Suprapubic skin (tissue), 4 donors: ENCODE measurements around the gene PRKN. TPM values are rescaled to one million over a fixed set of nuclear protein-coding genes. Genes with fewer than 3 reads are reported as not detected.

Experiments
- DNase-seq, 2 donors: peaks; one replicate each; pipeline ENCODE4 v3.0.0-alpha.2; 2019; ENCODE audit warnings: low spot score in 2 of 2
- H3K27ac ChIP-seq: fragments of 200-600 bp; sonication (generic); one replicate; pipeline ENCODE4 v1.5.1; 2019
- H3K27me3 ChIP-seq: fragments of 200-600 bp; sonication (generic); one replicate; pipeline ENCODE4 v1.5.1; 2019
- H3K36me3 ChIP-seq: fragments of 200-600 bp; sonication (generic); one replicate; pipeline ENCODE4 v1.5.1; 2019
- H3K4me1 ChIP-seq: fragments of 200-600 bp; sonication (generic); one replicate; pipeline ENCODE4 v1.5.1; 2019
- H3K4me3 ChIP-seq: fragments of 200-600 bp; sonication (generic); one replicate; pipeline ENCODE4 v1.5.1; 2019; ENCODE audit warnings: mild to moderate bottlenecking
- H3K9me3 ChIP-seq: fragments of 200-600 bp; sonication (generic); one replicate; pipeline ENCODE4 v1.5.1; 2019
- CTCF ChIP-seq, 2 donors: fragments of 200-600 bp in 1 of 2; fragments of 450-650 bp in 1 of 2; sonication (generic) in 1 of 2; IDR thresholded peaks; one replicate each; pipeline ENCODE4 v1.5.1; 2016 to 2019; ENCODE audit warnings: antibody characterized with exemption in 2 of 2, mild to moderate bottlenecking in 1 of 2, moderate library complexity in 1 of 2
- EP300 ChIP-seq: sonication (generic); formaldehyde crosslinking; IDR thresholded peaks from one replicate; pipeline ENCODE4 v1.6.1; 2017; ENCODE audit warnings: antibody characterized with exemption
- POLR2A ChIP-seq, 2 donors: fragments of 450-650 bp; IDR thresholded peaks; one replicate each; pipeline ENCODE4 v1.6.1; 2017; ENCODE audit warnings: antibody characterized with exemption in 2 of 2, mild to moderate bottlenecking in 2 of 2, moderate library complexity in 2 of 2
- POLR2AphosphoS5 ChIP-seq, 3 donors: sonication (generic); formaldehyde crosslinking; IDR thresholded peaks; one replicate each; pipeline ENCODE4 v1.6.1; 2017; ENCODE audit warnings: antibody characterized with exemption in 3 of 3
- WGBS: methylation state at CpG from one replicate; pipeline ENCODE4 v1.1.5; 2018; 5-methylcytosine and 5-hydroxymethylcytosine counted together
- total RNA-seq, 4 donors: library from RNA; depleted of rRNA; stranded (reverse); fragments of >200 nt; gene quantifications; one replicate each; pipeline ENCODE4 v1.1.0, GENCODE V29; 2016

PRKN gene
- total RNA-seq, 4 donors from 2014 or later = 7.2 to 22.8 (median 14.4) TPM

- H3K27me3 ChIP-seq = no peaks in the 10 kb centered on the region
- H3K4me1 ChIP-seq = no peaks in the 10 kb centered on the region
- H3K9me3 ChIP-seq = no peaks in the 10 kb centered on the region
- H3K36me3 ChIP-seq = no peaks in the 10 kb centered on the region
- no peak overlapping the region for H3K27ac ChIP-seq
- DNase-seq = no peak
- H3K4me3 ChIP-seq = no peak overlapping the region
- no peak for TF ChIP-seq EP300
- no peak for TF ChIP-seq CTCF (IDR thresholded peaks at IDR 0.05)
- no peak for TF ChIP-seq POLR2AphosphoS5 (IDR thresholded peaks at IDR 0.05)
- TF ChIP-seq POLR2A (IDR thresholded peaks at IDR 0.05) = no peak
Observed at GRCh38 chr6:162631546-162631945, 96.0 kb downstream of the PRKN start.

GRCh38 chr6:162630069-162630468 lies 97.5 kb downstream of the PRKN start:
- Histone ChIP-seq H3K27me3 (no peaks in the 10 kb centered on the region), H3K4me1 (no peaks in the 10 kb centered on the region), H3K27ac (no peak overlapping the region), H3K9me3 (no peaks in the 10 kb centered on the region), H3K36me3 (no peaks in the 10 kb centered on the region), H3K4me3 (no peak overlapping the region)
- DNase-seq = no peak
- WGBS = 87% methylated on average over 5 of the region's 5 CpGs
- TF ChIP-seq POLR2AphosphoS5 (IDR thresholded peaks at IDR 0.05) (no peak), EP300 (no peak), POLR2A (IDR thresholded peaks at IDR 0.05) (no peak), CTCF (IDR thresholded peaks at IDR 0.05) (no peak)

- no peaks in the 10 kb centered on the region for H3K36me3 ChIP-seq
- no peaks in the 10 kb centered on the region for H3K27me3 ChIP-seq
- no peaks in the 10 kb centered on the region for H3K4me1 ChIP-seq
- no peak for TF ChIP-seq POLR2A (IDR thresholded peaks at IDR 0.05)
- TF ChIP-seq EP300 = no peak
- no peak for TF ChIP-seq CTCF (IDR thresholded peaks at IDR 0.05)
- TF ChIP-seq POLR2AphosphoS5 (IDR thresholded peaks at IDR 0.05) = no peak
- 95% methylated on average over 5 of the region's 5 CpGs for WGBS
- no peak for DNase-seq
- H3K27ac ChIP-seq = no peak overlapping the region
- no peaks in the 10 kb centered on the region for H3K9me3 ChIP-seq
- no peak overlapping the region for H3K4me3 ChIP-seq
Observed at GRCh38 chr6:162627825-162628224, 99.7 kb downstream of the PRKN start.

GRCh38 chr6:162627362-162627761 lies 100.2 kb downstream of the PRKN start:
- no peak for DNase-seq
- H3K27ac ChIP-seq = no peak overlapping the region
- no peaks in the 10 kb centered on the region for H3K4me1 ChIP-seq
- TF ChIP-seq CTCF (IDR thresholded peaks at IDR 0.05) = no peak
- TF ChIP-seq EP300 = no peak
- TF ChIP-seq POLR2A (IDR thresholded peaks at IDR 0.05) = no peak
- TF ChIP-seq POLR2AphosphoS5 (IDR thresholded peaks at IDR 0.05) = no peak
- H3K27me3 ChIP-seq = no peaks in the 10 kb centered on the region
- no peaks in the 10 kb centered on the region for H3K36me3 ChIP-seq
- WGBS = 79% methylated on average over 4 of the region's 4 CpGs
- no peak overlapping the region for H3K4me3 ChIP-seq
- no peaks in the 10 kb centered on the region for H3K9me3 ChIP-seq

- H3K4me1 ChIP-seq = no peaks in the 10 kb centered on the region
- TF ChIP-seq POLR2A (IDR thresholded peaks at IDR 0.05) = no peak
- no peak for TF ChIP-seq EP300
- no peak for TF ChIP-seq POLR2AphosphoS5 (IDR thresholded peaks at IDR 0.05)
- TF ChIP-seq CTCF (IDR thresholded peaks at IDR 0.05) = no peak
- 54% methylated on average over 1 of the region's 1 CpG for WGBS
- no peak overlapping the region for H3K4me3 ChIP-seq
- H3K36me3 ChIP-seq = no peaks in the 10 kb centered on the region
- H3K9me3 ChIP-seq = no peaks in the 10 kb centered on the region
- H3K27ac ChIP-seq = no peak overlapping the region
- no peaks in the 10 kb centered on the region for H3K27me3 ChIP-seq
- DNase-seq = no peak
Observed at GRCh38 chr6:162626869-162627268, 100.7 kb downstream of the PRKN start.
